ENCODE measurements around the gene CCDC8. TPM values are rescaled to one million over a fixed set of nuclear protein-coding genes. Genes with fewer than 3 reads are reported as not detected.
"Not testable (repeated sequence)": the region's sequence is repeated elsewhere in the genome, so short reads cannot be mapped to it uniquely, and the experiment has no call there.

Gene CCDC8
- polyA plus RNA-seq, 1 experiment = 9.2 TPM

GRCh38 chr19:46404753-46405468 lies 8.5 kb downstream of the CCDC8 start:
- ChIA-PET POLR2A (interaction anchor here (0.6 to 0.9 kb wide), 2 partner anchors 8 to 58 kb away, joined by 3 to 9 read pairs; partner anchors contain the start of gene CCDC8), CTCF (interaction anchor here (0.8 to 8.2 kb wide), 6 partner anchors 9 to 137 kb away, joined by 3 to 66 read pairs (median 8); partner anchors contain the start of gene CCDC8)
- TF ChIP-seq CTCF (IDR thresholded peaks at IDR 0.05; ENCODE audit: low read depth, low read length) = peak; percentile 29; the same call in 1 of the 2 replicates
- Histone ChIP-seq H3K27ac (ENCODE audit: low read depth, low read length) (no peak overlapping the region), H3K27me3 (ENCODE audit: control insufficient read depth, insufficient read depth, low read length) (no peaks in the 10 kb centered on the region), H3K4me3 (ENCODE audit: low read depth, low read length) (no peak overlapping the region), H3K9me3 (ENCODE audit: control insufficient read depth, insufficient read depth, low read length) (no peaks in the 10 kb centered on the region; the same call in 1 of the 2 replicates)
- no peak for DNase-seq (ENCODE audit: low read depth, low spot score)

DNA sequence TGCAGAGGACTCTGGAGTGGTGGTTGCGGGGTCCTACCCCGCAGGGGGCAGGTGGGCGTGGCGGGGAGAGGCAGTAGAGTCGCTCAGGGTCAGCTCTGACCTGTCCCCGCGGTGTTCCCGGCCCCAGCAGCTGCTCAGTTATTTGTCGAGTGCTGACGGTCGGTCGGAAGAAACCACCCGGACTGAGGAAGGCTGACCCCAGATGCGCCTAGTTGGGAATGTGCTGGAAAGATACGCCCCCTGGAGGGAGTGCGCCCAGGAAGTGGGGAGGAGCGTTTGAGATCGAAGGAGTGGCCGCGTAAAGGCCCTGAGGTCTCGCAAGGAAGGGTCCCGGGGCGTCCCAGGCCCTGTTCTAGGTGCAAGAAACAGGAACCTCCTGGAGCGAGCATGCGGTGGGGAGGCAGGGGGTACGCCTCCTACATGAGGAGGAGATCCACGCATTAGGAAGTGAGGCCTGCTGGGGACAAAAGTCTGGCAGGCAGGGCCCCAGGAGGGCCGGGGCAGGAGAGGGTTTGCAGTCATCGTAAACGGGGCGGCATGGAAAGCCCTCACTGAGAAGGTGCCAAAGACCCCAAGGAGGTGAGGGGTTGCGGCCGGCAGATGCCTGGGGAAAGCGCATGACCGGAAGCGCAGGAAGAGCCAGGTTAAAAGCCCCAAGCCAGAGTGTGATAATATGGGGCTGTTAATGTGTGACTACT lies 9.2 kb downstream of the CCDC8 start:
- CTCF ChIA-PET = interaction anchor here (0.6 to 8.2 kb wide), 12 partner anchors 9 to 249 kb away, joined by 3 to 66 read pairs (median 6); partner anchors contain the start of gene CCDC8
- POLR2A ChIA-PET = interaction anchor here (1.0 kb wide), 1 partner anchor 9 kb away, joined by 3 read pairs; the partner anchor contains the start of gene CCDC8
- H3K4me3 ChIP-seq (ENCODE audit: low read depth, low read length) = peak overlapping the region; percentile 47

GRCh38 chr19:46402725-46403124 lies 10.6 kb downstream of the CCDC8 start:
- Histone ChIP-seq H3K27ac (ENCODE audit: low read depth, low read length) (no peak overlapping the region), H3K27me3 (ENCODE audit: control insufficient read depth, insufficient read depth, low read length) (no peaks in the 10 kb centered on the region), H3K9me3 (ENCODE audit: control insufficient read depth, insufficient read depth, low read length) (no peaks in the 10 kb centered on the region; the same call in 1 of the 2 replicates), H3K4me3 (ENCODE audit: low read depth, low read length) (no peak overlapping the region)
- ChIA-PET CTCF (interaction anchor here (0.6 to 8.2 kb wide), 13 partner anchors 11 to 286 kb away, joined by 3 to 66 read pairs (median 5); partner anchors contain the start of genes CCDC8 and PPP5C), POLR2A (no interaction called here)
- no peak for DNase-seq (ENCODE audit: low read depth, low spot score)
- no peak for TF ChIP-seq CTCF (IDR thresholded peaks at IDR 0.05; ENCODE audit: low read depth, low read length)

More for the DNA sequence above, 9.2 kb downstream of the CCDC8 start:
- no peaks in the 10 kb centered on the region for H3K27me3 ChIP-seq (ENCODE audit: control insufficient read depth, insufficient read depth, low read length)
- peak overlapping the region; percentile 31 for H3K27ac ChIP-seq (ENCODE audit: low read depth, low read length)
- DNase-seq (ENCODE audit: low read depth, low spot score) = no peak
- TF ChIP-seq CTCF (IDR thresholded peaks at IDR 0.05; ENCODE audit: low read depth, low read length) = peak; percentile 44
- H3K9me3 ChIP-seq (ENCODE audit: control insufficient read depth, insufficient read depth, low read length) = no peaks in the 10 kb centered on the region; the same call in 1 of the 2 replicates

- H3K4me3 ChIP-seq (ENCODE audit: low read depth, low read length); H3K27me3 ChIP-seq (ENCODE audit: control insufficient read depth, insufficient read depth, low read length); H3K27ac ChIP-seq (ENCODE audit: low read depth, low read length); DNase-seq (ENCODE audit: low read depth, low spot score); H3K9me3 ChIP-seq (ENCODE audit: control insufficient read depth, insufficient read depth, low read length): not testable (repeated sequence)
- POLR2A ChIA-PET = interaction anchor here (0.5 kb wide), 1 partner anchor 12 kb away, joined by 4 read pairs; no protein-coding TSS in a partner anchor
- CTCF ChIA-PET = interaction anchor here (0.5 to 8.2 kb wide), 6 partner anchors 87 to 119 kb away, joined by 3 to 103 read pairs (median 20); no protein-coding TSS in a partner anchor
Measured at GRCh38 chr19:46397801-46398479, 15.4 kb downstream of the CCDC8 start.

DNA sequence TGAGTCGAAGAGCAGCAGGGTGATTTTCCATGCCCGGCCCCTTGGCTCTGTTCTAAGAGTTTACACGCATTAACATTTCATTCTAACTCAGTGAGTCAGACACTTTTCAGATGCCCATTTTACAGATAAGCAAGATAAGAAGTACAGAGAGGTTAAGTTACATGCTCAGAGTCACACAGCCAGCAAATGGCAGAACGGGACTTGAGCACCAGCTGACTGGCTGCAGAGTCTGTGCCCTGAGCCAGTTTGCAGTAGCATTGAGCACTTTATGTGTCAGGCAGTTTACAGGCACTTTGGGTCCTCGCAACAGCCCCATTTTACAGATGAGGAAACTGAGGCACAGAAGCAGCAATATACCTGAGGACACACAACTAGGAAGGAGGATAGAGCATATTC lies 19.0 kb downstream of the CCDC8 start:
- peaks cover 13% of the 10 kb centered on the region for H3K9me3 ChIP-seq (ENCODE audit: control insufficient read depth, insufficient read depth, low read length)
- H3K27me3 ChIP-seq (ENCODE audit: control insufficient read depth, insufficient read depth, low read length) = no peaks in the 10 kb centered on the region
- H3K27ac ChIP-seq (ENCODE audit: low read depth, low read length) = no peak overlapping the region
- CTCF ChIA-PET = interaction anchor here (0.8 to 3.9 kb wide), 18 partner anchors 8 to 150 kb away, joined by 3 to 103 read pairs (median 14); no protein-coding TSS in a partner anchor
- POLR2A ChIA-PET = no interaction called here
- TF ChIP-seq CTCF (IDR thresholded peaks at IDR 0.05; ENCODE audit: low read depth, low read length) = no peak
- no peak overlapping the region for H3K4me3 ChIP-seq (ENCODE audit: low read depth, low read length)
- no peak for DNase-seq (ENCODE audit: low read depth, low spot score)

All from AG04450 (cell line).